A549 (cell line): Measurements from ENCODE around the gene SNX5.

Experiments
- CHD2 ChIP-seq: fragments of 150-350 bp; IDR thresholded peaks from 2 replicates; pipeline ENCODE4 v1.6.1; 2014; ENCODE audit warnings: low read length; ENCODE audit not compliant: partially characterized antibody
- HDAC2 ChIP-seq: fragments of 200-600 bp; sonication (generic); IDR thresholded peaks from 2 replicates; pipeline ENCODE4 v1.6.1; 2016
- HOXA7 ChIP-seq: fragments of 250-450 bp; sonication (Bioruptor Pico); IDR thresholded peaks from 2 replicates; pipeline ENCODE4 v1.5.0; 2020; ENCODE audit warnings: mild to moderate bottlenecking, moderate library complexity
- MYC ChIP-seq: IDR thresholded peaks from 2 replicates; pipeline ENCODE4 v1.6.1; 2012; ENCODE audit warnings: mild to moderate bottlenecking, inconsistent platforms, low read length, improper control_type of control experiment, borderline replicate concordance
- POLR2A ChIP-seq: IDR thresholded peaks from 2 replicates; pipeline ENCODE4 v1.6.1; 2012; ENCODE audit warnings: mild to moderate bottlenecking, low read length
- ZC3H11A ChIP-seq: fragments of 450-650 bp; IDR thresholded peaks from 2 replicates; pipeline ENCODE4 v1.6.1; 2014; ENCODE audit warnings: antibody characterized with exemption, mild to moderate bottlenecking
- ZFP36 ChIP-seq: fragments of 450-650 bp; IDR thresholded peaks from 2 replicates; pipeline ENCODE4 v1.6.1; 2014; ENCODE audit warnings: borderline replicate concordance; ENCODE audit not compliant: partially characterized antibody
- ZNF302 ChIP-seq: fragments of 250-450 bp; sonication (Bioruptor Pico); IDR thresholded peaks from 2 replicates; pipeline ENCODE4 v1.9.0; 2021; ENCODE audit warnings: inconsistent platforms, mild to moderate bottlenecking, moderate library complexity
- TF ChIP-seq, protein P1 (sequence below): IDR thresholded peaks from 2 replicates; pipeline ENCODE4 v1.6.1; 2012
- TF ChIP-seq, protein P2 (sequence below): fragments of >200 bp; sonication (Bioruptor Twin); formaldehyde crosslinking; IDR thresholded peaks from 3 replicates; pipeline ENCODE4 v1.5.1; 2016

DNA sequence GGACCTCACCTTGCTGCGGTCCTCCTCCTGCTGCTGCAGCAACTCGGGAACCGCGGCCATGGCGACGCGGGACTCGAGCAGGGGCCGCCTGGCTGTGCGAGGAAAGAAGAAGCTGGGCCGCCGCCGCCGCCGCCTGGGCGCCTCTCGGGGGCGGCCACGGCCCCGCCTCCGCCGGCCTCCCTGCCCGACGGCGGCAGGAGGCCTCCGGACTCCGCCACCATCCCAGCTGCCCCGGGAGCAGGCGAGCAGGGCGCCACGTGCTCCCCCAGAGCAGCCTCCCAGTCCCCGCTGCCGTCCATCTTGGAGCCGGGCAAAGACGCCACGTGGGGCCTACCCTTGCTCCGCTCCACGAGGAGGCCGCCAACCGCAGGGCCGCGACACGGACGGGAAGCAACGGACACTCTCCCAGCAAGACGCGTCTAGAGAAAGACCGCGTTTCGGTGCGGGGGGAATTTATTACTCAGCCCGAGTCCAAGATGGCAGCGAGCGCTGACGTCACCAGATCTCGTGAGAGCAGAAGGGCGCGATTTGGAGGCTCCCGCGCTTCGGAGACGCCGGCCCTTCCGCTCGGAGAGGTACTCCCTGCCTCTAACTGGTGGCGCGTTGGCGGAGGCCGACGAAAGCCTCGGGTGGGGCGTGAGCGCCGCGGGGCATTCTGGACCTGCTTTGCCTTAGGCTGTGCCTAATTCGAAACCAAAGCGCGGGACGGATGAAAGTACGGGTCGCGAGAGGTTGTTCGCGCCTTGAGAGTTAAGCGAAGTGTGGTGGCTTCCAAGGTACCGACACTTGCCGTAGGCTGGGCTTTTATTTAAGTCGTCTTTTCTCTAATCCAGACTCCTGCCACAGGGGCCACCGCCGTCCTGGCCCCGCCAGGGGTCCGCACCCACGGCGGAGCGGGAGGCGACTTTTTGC lies at the start of gene SNX5, which contains the start of gene MGME1:
- TF ChIP-seq MYC (peak; percentile 100), ZFP36 (no peak), HDAC2 (no peak), ZC3H11A (no peak), HOXA7 (no peak), ZNF302 (CRISPR knock-in tag) (no peak), CHD2 (peak; percentile 96), POLR2A (peak; percentile 97)
- TF ChIP-seq, protein P1, sequence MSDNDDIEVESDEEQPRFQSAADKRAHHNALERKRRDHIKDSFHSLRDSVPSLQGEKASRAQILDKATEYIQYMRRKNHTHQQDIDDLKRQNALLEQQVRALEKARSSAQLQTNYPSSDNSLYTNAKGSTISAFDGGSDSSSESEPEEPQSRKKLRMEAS = peak; percentile 100
- TF ChIP-seq, protein P2, sequence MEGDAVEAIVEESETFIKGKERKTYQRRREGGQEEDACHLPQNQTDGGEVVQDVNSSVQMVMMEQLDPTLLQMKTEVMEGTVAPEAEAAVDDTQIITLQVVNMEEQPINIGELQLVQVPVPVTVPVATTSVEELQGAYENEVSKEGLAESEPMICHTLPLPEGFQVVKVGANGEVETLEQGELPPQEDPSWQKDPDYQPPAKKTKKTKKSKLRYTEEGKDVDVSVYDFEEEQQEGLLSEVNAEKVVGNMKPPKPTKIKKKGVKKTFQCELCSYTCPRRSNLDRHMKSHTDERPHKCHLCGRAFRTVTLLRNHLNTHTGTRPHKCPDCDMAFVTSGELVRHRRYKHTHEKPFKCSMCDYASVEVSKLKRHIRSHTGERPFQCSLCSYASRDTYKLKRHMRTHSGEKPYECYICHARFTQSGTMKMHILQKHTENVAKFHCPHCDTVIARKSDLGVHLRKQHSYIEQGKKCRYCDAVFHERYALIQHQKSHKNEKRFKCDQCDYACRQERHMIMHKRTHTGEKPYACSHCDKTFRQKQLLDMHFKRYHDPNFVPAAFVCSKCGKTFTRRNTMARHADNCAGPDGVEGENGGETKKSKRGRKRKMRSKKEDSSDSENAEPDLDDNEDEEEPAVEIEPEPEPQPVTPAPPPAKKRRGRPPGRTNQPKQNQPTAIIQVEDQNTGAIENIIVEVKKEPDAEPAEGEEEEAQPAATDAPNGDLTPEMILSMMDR = no peak
